VCaP (cell line): ENCODE results near the gene CPHXL2.

ENCODE experiments used
- H3K27ac ChIP-seq: fragments of 450-650 bp; 2 replicates; pipeline ENCODE4 v1.5.1; 2017
- CTCF ChIP-seq: fragments of 450-650 bp; conservative IDR thresholded peaks from 2 replicates; pipeline ENCODE4 v1.5.1; 2017; ENCODE audit warnings: mild to moderate bottlenecking, moderate library complexity

CPHXL2 gene

GRCh38 chr16:75617121-75617520 lies 59.7 kb downstream of the CPHXL2 start:
- no peak for TF ChIP-seq CTCF
- no peak overlapping the region for H3K27ac ChIP-seq

GRCh38 chr16:75616521-75617010 lies 60.2 kb downstream of the CPHXL2 start:
- no peak overlapping the region for H3K27ac ChIP-seq
- no peak for TF ChIP-seq CTCF

GRCh38 chr16:75615619-75616018 lies 61.2 kb downstream of the CPHXL2 start:
- no peak overlapping the region for H3K27ac ChIP-seq
- TF ChIP-seq CTCF, result no peak

- no peak for TF ChIP-seq CTCF
- no peak overlapping the region for H3K27ac ChIP-seq
These were observed 62.5 kb downstream of the CPHXL2 start for GRCh38 chr16:75614066-75614897.
